HG03460 (cell line): ENCODE results near the gene STEEP1.

Source experiments
- ATAC-seq: cut with Tn5 transposase; IDR thresholded peaks from one replicate; pipeline ENCODE4 v1.9.1; 2021; ENCODE audit not compliant: unreplicated experiment

STEEP1 gene

DNA sequence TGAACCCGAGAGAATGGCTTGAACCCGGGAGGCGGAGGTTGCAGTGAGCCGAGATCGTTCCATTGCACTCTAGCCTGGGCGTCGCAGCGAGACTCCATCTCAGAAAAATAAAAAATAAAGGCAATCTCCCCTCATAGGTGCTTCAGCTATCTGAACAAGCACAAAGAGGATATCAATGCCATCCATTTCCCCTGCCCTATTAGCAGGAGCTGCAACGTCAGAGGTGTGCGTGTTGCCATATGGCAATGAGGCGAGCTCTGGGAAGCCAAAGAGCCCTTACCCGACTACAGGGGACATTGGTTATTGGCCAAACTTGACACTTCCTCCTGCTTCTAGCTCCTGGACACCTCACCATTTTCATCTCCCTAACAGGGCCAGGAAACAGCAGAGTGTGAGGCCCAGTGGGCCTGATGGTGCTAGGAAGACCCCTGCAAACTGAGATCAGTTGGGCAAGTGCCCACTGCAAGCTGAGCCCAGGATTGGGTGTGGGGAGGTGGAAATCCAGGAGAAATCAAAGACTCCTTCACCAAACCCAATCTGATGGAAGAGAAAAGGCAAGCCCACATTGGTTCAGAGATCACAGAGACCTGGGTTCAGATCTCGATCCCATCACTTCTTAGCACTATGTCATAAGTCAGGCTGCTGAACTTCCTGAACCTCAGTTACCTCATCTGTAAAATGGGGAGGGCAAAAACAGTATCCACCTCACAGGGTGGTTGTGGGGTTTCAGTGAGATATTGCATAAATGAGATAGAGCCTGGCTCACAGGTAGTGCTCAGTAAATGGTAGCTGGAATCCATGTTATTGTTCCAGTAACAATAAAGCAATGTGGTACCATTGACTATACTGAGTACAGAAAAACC is 75.8 kb downstream of the STEEP1 start:
- ATAC-seq = no peak

DNA sequence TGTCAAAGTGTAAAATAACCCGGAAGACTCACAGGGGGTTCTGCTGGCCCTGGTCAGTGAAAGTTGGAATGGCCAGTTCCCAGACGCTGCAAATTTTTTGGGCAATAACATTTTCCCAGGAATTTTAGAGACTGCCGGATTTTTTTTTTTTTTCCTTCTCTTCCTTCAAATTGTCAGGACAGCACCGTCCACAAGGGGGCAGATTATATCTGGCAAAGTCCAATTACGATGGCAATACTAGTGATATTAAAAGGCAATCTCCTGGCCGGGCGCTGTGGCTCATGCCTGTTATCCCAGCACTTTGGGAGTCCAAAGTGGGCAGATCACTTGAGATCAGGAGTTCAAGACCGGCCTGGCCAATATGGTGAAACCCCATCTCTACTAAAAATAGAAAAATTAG is 76.5 kb downstream of the STEEP1 start:
- no peak for ATAC-seq
